HEK293 (cell line): Measurements from ENCODE around the gene CNP.

ENCODE experiments used
- GLI4 ChIP-seq: fragments of 450-650 bp; formaldehyde crosslinking; IDR thresholded peaks from 2 replicates; pipeline ENCODE4 v1.5.1; 2016; ENCODE audit warnings: missing biosample characterization, missing genetic modification characterization
- INSM2 ChIP-seq: fragments of 450-650 bp; formaldehyde crosslinking; IDR thresholded peaks from 2 replicates; pipeline ENCODE4 v1.5.1; 2016; ENCODE audit warnings: missing biosample characterization, missing genetic modification characterization
- KLF16 ChIP-seq: fragments of 450-650 bp; formaldehyde crosslinking; IDR thresholded peaks from 2 replicates; pipeline ENCODE4 v1.5.1; 2017; ENCODE audit warnings: missing biosample characterization, missing genetic modification characterization
- KLF8 ChIP-seq: fragments of 450-650 bp; formaldehyde crosslinking; IDR thresholded peaks from 2 replicates; pipeline ENCODE4 v1.5.1; 2016; ENCODE audit warnings: missing biosample characterization, missing genetic modification characterization
- REPIN1 ChIP-seq: fragments of 450-650 bp; formaldehyde crosslinking; IDR thresholded peaks from 2 replicates; pipeline ENCODE4 v1.5.1; 2017; ENCODE audit warnings: missing biosample characterization, missing genetic modification characterization, low read depth
- REST ChIP-seq: fragments of 450-650 bp; formaldehyde crosslinking; IDR thresholded peaks from 2 replicates; pipeline ENCODE4 v1.5.1; 2016; ENCODE audit warnings: missing biosample characterization, missing genetic modification characterization
- SP7 ChIP-seq: fragments of 450-650 bp; formaldehyde crosslinking; IDR thresholded peaks from 2 replicates; pipeline ENCODE4 v1.5.1; 2016; ENCODE audit warnings: missing biosample characterization, missing genetic modification characterization
- YY2 ChIP-seq: fragments of 450-650 bp; formaldehyde crosslinking; IDR thresholded peaks from 2 replicates; pipeline ENCODE4 v1.5.1; 2016; ENCODE audit warnings: missing biosample characterization, missing genetic modification characterization
- ZBTB10 ChIP-seq: fragments of 450-650 bp; formaldehyde crosslinking; IDR thresholded peaks from 2 replicates; pipeline ENCODE4 v1.5.1; 2016; ENCODE audit warnings: missing biosample characterization, missing genetic modification characterization
- ZBTB11 ChIP-seq: fragments of 450-650 bp; formaldehyde crosslinking; conservative IDR thresholded peaks from 2 replicates; pipeline ENCODE4 v1.5.1; 2016; ENCODE audit warnings: low read depth, missing biosample characterization, missing genetic modification characterization
- ZFHX2 ChIP-seq: fragments of 450-650 bp; formaldehyde crosslinking; conservative IDR thresholded peaks from 2 replicates; pipeline ENCODE4 v1.5.1; 2016; ENCODE audit warnings: missing biosample characterization, missing genetic modification characterization
- ZNF223 ChIP-seq: fragments of 450-650 bp; formaldehyde crosslinking; IDR thresholded peaks from 2 replicates; pipeline ENCODE4 v1.5.1; 2016; ENCODE audit warnings: missing biosample characterization, missing genetic modification characterization
- ZNF366 ChIP-seq: fragments of 450-650 bp; formaldehyde crosslinking; conservative IDR thresholded peaks from 2 replicates; pipeline ENCODE4 v1.5.1; 2016; ENCODE audit warnings: missing biosample characterization, missing genetic modification characterization
- ZNF391 ChIP-seq: fragments of 450-650 bp; formaldehyde crosslinking; IDR thresholded peaks from 2 replicates; pipeline ENCODE4 v1.5.1; 2016; ENCODE audit warnings: low read depth, missing biosample characterization, missing genetic modification characterization, borderline replicate concordance
- ZNF398 ChIP-seq: fragments of 450-650 bp; formaldehyde crosslinking; IDR thresholded peaks from 2 replicates; pipeline ENCODE4 v1.5.1; 2017; ENCODE audit warnings: missing biosample characterization, missing genetic modification characterization
- ZNF548 ChIP-seq: fragments of 450-650 bp; formaldehyde crosslinking; IDR thresholded peaks from 2 replicates; pipeline ENCODE4 v1.5.1; 2016; ENCODE audit warnings: missing biosample characterization, missing genetic modification characterization
- ZNF645 ChIP-seq: fragments of 450-650 bp; formaldehyde crosslinking; IDR thresholded peaks from 2 replicates; pipeline ENCODE4; 2016; ENCODE audit warnings: missing biosample characterization, missing genetic modification characterization
- ZNF704 ChIP-seq: fragments of 450-650 bp; formaldehyde crosslinking; IDR thresholded peaks from 2 replicates; pipeline ENCODE4 v1.5.1; 2016; ENCODE audit warnings: missing biosample characterization, missing genetic modification characterization
- ZNF777 ChIP-seq: fragments of 450-650 bp; formaldehyde crosslinking; IDR thresholded peaks from 2 replicates; pipeline ENCODE4 v1.5.1; 2017; ENCODE audit warnings: missing biosample characterization, missing genetic modification characterization, borderline replicate concordance
- ZNF791 ChIP-seq: fragments of 450-650 bp; formaldehyde crosslinking; IDR thresholded peaks from 2 replicates; pipeline ENCODE4 v1.5.1; 2016; ENCODE audit warnings: missing biosample characterization, missing genetic modification characterization
- ZNF792 ChIP-seq: fragments of 450-650 bp; formaldehyde crosslinking; IDR thresholded peaks from 2 replicates; pipeline ENCODE4 v1.5.1; 2016; ENCODE audit warnings: missing biosample characterization, missing genetic modification characterization

CNP gene

GRCh38 chr17:41918314-41919164 lies 48.1 kb upstream of the CNP start, which contains the start of gene ACLY (continued):
- TF ChIP-seq REST = 0 out of 2 replicates have a peak, but pooled peaks have one; percentile 15
- peak; percentile 65; the same call in 1 of the 2 replicates for TF ChIP-seq ZNF391
- TF ChIP-seq ZNF645 (tag by site-specific recombination) = 0 out of 2 replicates have a peak, but pooled peaks have one; percentile 39
- TF ChIP-seq ZNF223 (tag by site-specific recombination) = no peak
- peak; percentile 59; the same call in 1 of the 2 replicates for TF ChIP-seq REPIN1 (tag by site-specific recombination)
- TF ChIP-seq GLI4 (tag by site-specific recombination) = 0 out of 2 replicates have a peak, but pooled peaks have one; percentile 12
- TF ChIP-seq INSM2 (tag by site-specific recombination) = peak; percentile 32; the same call in 1 of the 2 replicates
- TF ChIP-seq ZBTB11 = peak; percentile 68; the same call in 1 of the 2 replicates
- no peak for TF ChIP-seq ZNF777 (tag by site-specific recombination)
- TF ChIP-seq YY2 = 0 out of 2 replicates have a peak, but pooled peaks have one; percentile 32
- TF ChIP-seq ZNF398 = no peak
- peak; percentile 10 for TF ChIP-seq SP7
- peak; percentile 28; the same call in 1 of the 2 replicates for TF ChIP-seq ZNF704 (tag by site-specific recombination)
- TF ChIP-seq ZFHX2 (tag by site-specific recombination) = peak; percentile 45; the same call in 1 of the 2 replicates
- TF ChIP-seq ZNF548 (tag by site-specific recombination) = no peak
- TF ChIP-seq ZNF366 (tag by site-specific recombination) = 0 out of 2 replicates have a peak, but pooled peaks have one; percentile 29
- TF ChIP-seq ZBTB10 (tag by site-specific recombination) = peak; percentile 92
- TF ChIP-seq ZNF791 (tag by site-specific recombination) = no peak
- TF ChIP-seq KLF8 (tag by site-specific recombination) = peak; percentile 84
- no peak for TF ChIP-seq ZNF792 (tag by site-specific recombination)
- peak; percentile 68; the same call in 1 of the 2 replicates for TF ChIP-seq KLF16 (tag by site-specific recombination)
